Colonic mucosa (tissue), 4 donors: ENCODE results near the gene CLEC16A. TPM values are rescaled to one million over a fixed set of nuclear protein-coding genes. Genes with fewer than 3 reads are reported as not detected.
A peak's percentile ranks its signal among the peaks of the same experiment; 100 is the strongest.

Source experiments
- DNase-seq: peaks from one replicate; pipeline ENCODE4 v3.0.0-alpha.2; 2020
- H3K27ac ChIP-seq: fragments of 200-600 bp; one replicate; pipeline ENCODE4 v1.8.0; 2021
- H3K27me3 ChIP-seq: fragments of 200-600 bp; one replicate; pipeline ENCODE4 v1.8.0; 2021
- H3K36me3 ChIP-seq: fragments of 200-600 bp; one replicate; pipeline ENCODE4 v1.8.0; 2021
- H3K4me1 ChIP-seq: fragments of 200-600 bp; one replicate; pipeline ENCODE4 v1.8.0; 2021; ENCODE audit warnings: mild to moderate bottlenecking
- H3K4me3 ChIP-seq: fragments of 200-600 bp; one replicate; pipeline ENCODE4 v1.8.0; 2021
- H3K9ac ChIP-seq, 2 donors: one replicate each; pipeline ENCODE4 v1.7.0; 2013; ENCODE audit warnings: control low read depth in 2 of 2, low read depth in 2 of 2, low read length in 2 of 2
- H3K9me3 ChIP-seq: fragments of 200-600 bp; one replicate; pipeline ENCODE4 v1.8.0; 2021
- intact Hi-C: fragments of 100-400 bp; cut with DNase I; formaldehyde crosslinking; loops from one replicate; pipeline ENCODE4 v1.14.1; 2022
- total RNA-seq, 2 donors: library from RNA; stranded (reverse); fragmentation: NEBNext Ultra II Directional in 1 of 2; extraction: Animal tissue kit (Norgen Biotek cat#: 25700) in 1 of 2; gene quantifications; one replicate each; pipeline ENCODE4 v1.2.1, GENCODE V29; 2021
- TF ChIP-seq, protein P1 (sequence below): fragments of 200-600 bp; IDR thresholded peaks from one replicate; pipeline ENCODE4 v1.8.0; 2022; ENCODE audit warnings: antibody characterized with exemption, mild to moderate bottlenecking
- donor health status: healthy.
- donor health status: DM: no; HTN: no; CAD: no.
- donor health status: DM: no; HTN: no; CAD: no.

Gene CLEC16A
- total RNA-seq, 2 donors from 2014 or later: 24.9 to 29.6 TPM

DNA sequence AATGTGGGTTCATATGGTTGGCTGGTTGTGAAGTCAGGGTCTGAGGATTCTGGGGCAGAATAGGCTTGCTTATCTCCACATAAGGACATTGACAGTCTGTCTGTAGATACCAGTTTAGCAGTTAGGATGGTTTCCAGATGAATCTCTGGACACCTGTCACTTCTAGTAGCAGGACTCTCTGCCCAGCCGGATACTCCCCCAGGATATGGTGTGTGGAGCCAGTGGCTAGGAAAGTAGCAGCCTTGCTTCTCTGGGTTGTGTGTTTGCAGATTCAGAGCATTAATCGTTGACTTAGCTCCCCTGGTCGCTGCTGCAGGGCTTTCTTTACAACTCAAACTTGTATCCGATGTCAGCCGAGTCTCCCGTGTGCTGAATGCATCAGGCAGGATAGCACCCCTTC is 45.2 kb downstream of the CLEC16A start:
- H3K9me3 ChIP-seq: no peaks in the 10 kb centered on the region
- H3K27ac ChIP-seq: no peak overlapping the region
- DNase-seq: no peak
- H3K36me3 ChIP-seq: no peaks in the 10 kb centered on the region
- no peak overlapping the region for H3K9ac ChIP-seq
- TF ChIP-seq, protein P1, sequence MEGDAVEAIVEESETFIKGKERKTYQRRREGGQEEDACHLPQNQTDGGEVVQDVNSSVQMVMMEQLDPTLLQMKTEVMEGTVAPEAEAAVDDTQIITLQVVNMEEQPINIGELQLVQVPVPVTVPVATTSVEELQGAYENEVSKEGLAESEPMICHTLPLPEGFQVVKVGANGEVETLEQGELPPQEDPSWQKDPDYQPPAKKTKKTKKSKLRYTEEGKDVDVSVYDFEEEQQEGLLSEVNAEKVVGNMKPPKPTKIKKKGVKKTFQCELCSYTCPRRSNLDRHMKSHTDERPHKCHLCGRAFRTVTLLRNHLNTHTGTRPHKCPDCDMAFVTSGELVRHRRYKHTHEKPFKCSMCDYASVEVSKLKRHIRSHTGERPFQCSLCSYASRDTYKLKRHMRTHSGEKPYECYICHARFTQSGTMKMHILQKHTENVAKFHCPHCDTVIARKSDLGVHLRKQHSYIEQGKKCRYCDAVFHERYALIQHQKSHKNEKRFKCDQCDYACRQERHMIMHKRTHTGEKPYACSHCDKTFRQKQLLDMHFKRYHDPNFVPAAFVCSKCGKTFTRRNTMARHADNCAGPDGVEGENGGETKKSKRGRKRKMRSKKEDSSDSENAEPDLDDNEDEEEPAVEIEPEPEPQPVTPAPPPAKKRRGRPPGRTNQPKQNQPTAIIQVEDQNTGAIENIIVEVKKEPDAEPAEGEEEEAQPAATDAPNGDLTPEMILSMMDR: no peak
- no peak overlapping the region for H3K4me3 ChIP-seq
- H3K27me3 ChIP-seq: no peaks in the 10 kb centered on the region
- H3K4me1 ChIP-seq: no peaks in the 10 kb centered on the region
- intact Hi-C loops: no loop called here

GRCh38 chr16:10990378-10990777 is 46.0 kb downstream of the CLEC16A start:
- Histone ChIP-seq H3K27me3 (no peaks in the 10 kb centered on the region), H3K4me1 (no peaks in the 10 kb centered on the region), H3K27ac (no peak overlapping the region), H3K9me3 (no peaks in the 10 kb centered on the region), H3K36me3 (no peaks in the 10 kb centered on the region), H3K9ac (no peak overlapping the region), H3K4me3 (no peak overlapping the region)
- TF ChIP-seq, protein P1: no peak
- intact Hi-C loops: no loop called here
- DNase-seq: no peak

GRCh38 chr16:10992112-10992511 is 47.7 kb downstream of the CLEC16A start:
- no peak for DNase-seq
- TF ChIP-seq, protein P1: no peak
- intact Hi-C loops: no loop called here
- no peaks in the 10 kb centered on the region for H3K36me3 ChIP-seq
- peak overlapping the region; percentile 9 for H3K27ac ChIP-seq
- no peaks in the 10 kb centered on the region for H3K4me1 ChIP-seq
- H3K9me3 ChIP-seq: no peaks in the 10 kb centered on the region
- no peaks in the 10 kb centered on the region for H3K27me3 ChIP-seq
- H3K4me3 ChIP-seq: no peak overlapping the region
- no peak overlapping the region for H3K9ac ChIP-seq

DNA sequence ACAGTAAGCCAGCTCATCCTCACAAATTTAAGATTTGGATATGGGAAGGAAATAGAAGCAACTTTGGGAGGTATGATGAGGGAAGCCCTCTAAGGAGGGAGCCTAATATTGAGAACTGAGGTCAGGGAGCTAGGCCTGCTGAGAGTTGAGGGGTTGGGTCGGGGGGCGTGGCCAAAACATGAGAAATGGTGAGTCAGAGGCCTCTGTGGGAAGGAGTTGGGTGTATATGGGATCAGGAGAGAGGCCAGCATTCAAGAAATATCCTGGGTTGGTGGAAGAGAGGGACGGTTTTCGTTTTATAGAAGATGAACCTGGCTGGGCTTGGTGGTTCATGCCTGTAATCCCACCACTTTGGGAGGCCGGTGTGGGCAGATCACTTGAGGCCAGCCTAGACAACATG is 48.4 kb downstream of the CLEC16A start:
- TF ChIP-seq, protein P1: no peak
- Histone ChIP-seq H3K27ac (no peak overlapping the region), H3K27me3 (no peaks in the 10 kb centered on the region), H3K9ac (no peak overlapping the region), H3K36me3 (no peaks in the 10 kb centered on the region), H3K4me1 (no peaks in the 10 kb centered on the region), H3K9me3 (no peaks in the 10 kb centered on the region), H3K4me3 (no peak overlapping the region)
- peak; percentile 45 for DNase-seq
- intact Hi-C loops: no loop called here

DNA sequence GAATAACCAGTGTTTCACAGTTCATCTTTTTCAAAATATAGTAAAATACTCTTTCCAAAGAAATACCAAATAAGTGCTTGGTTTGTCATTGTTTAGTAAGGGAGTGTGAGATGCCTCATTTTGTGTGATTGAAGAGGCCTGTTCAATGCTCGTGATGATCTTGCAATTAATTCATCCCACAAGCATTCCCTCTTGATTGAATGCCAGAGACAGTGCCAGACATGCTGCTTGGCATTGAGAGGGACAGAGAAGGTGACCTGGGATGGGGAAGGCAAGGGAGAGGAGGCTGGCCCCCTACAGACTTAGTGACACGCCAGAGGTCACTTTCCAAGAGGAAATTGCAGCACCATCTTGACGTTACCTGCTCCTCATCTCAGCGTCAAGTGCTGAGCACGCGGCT is 49.3 kb downstream of the CLEC16A start:
- Histone ChIP-seq H3K27ac (no peak overlapping the region), H3K27me3 (no peaks in the 10 kb centered on the region), H3K9me3 (no peaks in the 10 kb centered on the region), H3K4me1 (no peaks in the 10 kb centered on the region), H3K36me3 (no peaks in the 10 kb centered on the region), H3K4me3 (no peak overlapping the region), H3K9ac (no peak overlapping the region)
- TF ChIP-seq, protein P1: no peak
- intact Hi-C loops: no loop called here
- DNase-seq: no peak

DNA sequence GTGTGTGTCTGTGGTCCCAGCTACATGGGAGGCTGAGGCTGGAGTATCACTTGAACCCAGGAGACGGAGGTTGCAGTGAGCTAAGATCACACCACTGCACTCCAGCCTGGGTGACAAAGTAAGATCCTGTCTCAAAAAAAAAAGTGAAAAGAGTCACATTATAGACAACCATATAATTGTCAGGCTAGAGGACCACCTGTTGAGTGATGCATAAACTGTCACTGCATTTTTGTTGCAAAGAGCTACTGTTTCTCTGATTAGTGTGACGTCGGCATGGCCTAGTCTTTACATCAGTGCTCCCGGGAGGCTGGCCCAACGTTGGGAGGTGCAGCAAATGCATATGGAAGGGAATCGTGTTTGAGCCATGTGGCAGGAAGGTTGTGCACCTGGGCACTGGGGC is 50.2 kb downstream of the CLEC16A start:
- no peaks in the 10 kb centered on the region for H3K27me3 ChIP-seq
- TF ChIP-seq, protein P1: no peak
- no peak for DNase-seq
- H3K4me3 ChIP-seq: no peak overlapping the region
- H3K9me3 ChIP-seq: no peaks in the 10 kb centered on the region
- no peak overlapping the region for H3K9ac ChIP-seq
- no peaks in the 10 kb centered on the region for H3K36me3 ChIP-seq
- no peak overlapping the region for H3K27ac ChIP-seq
- no peaks in the 10 kb centered on the region for H3K4me1 ChIP-seq
- intact Hi-C loops: no loop called here
